Ovary (tissue), 3 donors: Measurements from ENCODE around the gene COL11A2.

Experiments used
- POLR2A ChIP-seq: fragments of 450-650 bp; IDR thresholded peaks from one replicate; pipeline ENCODE4 v1.6.1; 2017; ENCODE audit warnings: antibody characterized with exemption, mild to moderate bottlenecking, moderate library complexity
- TF ChIP-seq, protein P1 (sequence below), 3 donors: fragments of 450-650 bp in 2 of 3; fragments of 200-600 bp in 1 of 3; IDR thresholded peaks; one replicate each; pipeline versions ENCODE4 v1.5.1 to v1.8.0; 2016 to 2022; ENCODE audit warnings: antibody characterized with exemption in 3 of 3, mild to moderate bottlenecking in 1 of 3
- donor health status: DM: no; HTN: no; CAD: no.

DNA sequence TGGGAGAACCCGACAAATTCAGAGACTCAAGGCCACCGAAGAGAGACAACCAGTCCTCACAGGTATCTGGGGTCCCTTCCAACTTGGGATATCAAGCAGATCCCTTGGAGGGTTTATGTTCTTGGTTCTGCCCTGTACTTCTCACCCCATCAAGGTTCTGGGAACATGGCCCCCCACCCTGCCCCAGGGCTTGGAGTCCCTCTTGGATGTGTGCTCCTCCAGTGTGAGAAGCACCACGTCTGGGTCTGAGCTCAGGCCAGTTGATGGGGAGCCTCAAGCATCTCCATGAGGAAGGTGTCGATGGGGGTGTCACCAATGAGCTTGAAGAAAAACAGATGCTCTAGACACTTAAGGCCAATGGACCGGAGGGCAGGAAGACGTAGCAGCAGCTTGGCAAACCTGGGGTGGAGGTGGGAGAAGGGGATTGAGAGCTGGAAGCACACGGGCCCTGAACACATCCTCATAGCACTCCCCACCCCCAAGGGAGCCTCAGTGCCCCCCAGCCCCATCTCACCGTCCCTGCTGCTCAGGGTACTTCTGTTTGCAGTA lies 2.2 kb upstream of the COL11A2 start:
- TF ChIP-seq POLR2A = no peak
- TF ChIP-seq, protein P1, sequence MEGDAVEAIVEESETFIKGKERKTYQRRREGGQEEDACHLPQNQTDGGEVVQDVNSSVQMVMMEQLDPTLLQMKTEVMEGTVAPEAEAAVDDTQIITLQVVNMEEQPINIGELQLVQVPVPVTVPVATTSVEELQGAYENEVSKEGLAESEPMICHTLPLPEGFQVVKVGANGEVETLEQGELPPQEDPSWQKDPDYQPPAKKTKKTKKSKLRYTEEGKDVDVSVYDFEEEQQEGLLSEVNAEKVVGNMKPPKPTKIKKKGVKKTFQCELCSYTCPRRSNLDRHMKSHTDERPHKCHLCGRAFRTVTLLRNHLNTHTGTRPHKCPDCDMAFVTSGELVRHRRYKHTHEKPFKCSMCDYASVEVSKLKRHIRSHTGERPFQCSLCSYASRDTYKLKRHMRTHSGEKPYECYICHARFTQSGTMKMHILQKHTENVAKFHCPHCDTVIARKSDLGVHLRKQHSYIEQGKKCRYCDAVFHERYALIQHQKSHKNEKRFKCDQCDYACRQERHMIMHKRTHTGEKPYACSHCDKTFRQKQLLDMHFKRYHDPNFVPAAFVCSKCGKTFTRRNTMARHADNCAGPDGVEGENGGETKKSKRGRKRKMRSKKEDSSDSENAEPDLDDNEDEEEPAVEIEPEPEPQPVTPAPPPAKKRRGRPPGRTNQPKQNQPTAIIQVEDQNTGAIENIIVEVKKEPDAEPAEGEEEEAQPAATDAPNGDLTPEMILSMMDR (IDR thresholded peaks at IDR 0.05) = no peak
